BE2C (cell line): ENCODE data around the gene PRELID2.

ENCODE experiments used
- DNase-seq: peaks from one replicate; pipeline ENCODE4 v3.0.0-alpha.2; 2020
- H3K27me3 ChIP-seq: fragments of 250-450 bp; sonication (Bioruptor Pico); 2 replicates; pipeline ENCODE4 v1.5.1; 2020; ENCODE audit warnings: mild to moderate bottlenecking
- H3K36me3 ChIP-seq: fragments of 250-450 bp; sonication (Bioruptor Pico); 2 replicates; pipeline ENCODE4 v1.5.1; 2020; ENCODE audit warnings: mild to moderate bottlenecking
- H3K4me1 ChIP-seq: fragments of 250-450 bp; sonication (Bioruptor Pico); 2 replicates; pipeline ENCODE4 v1.5.1; 2020
- H3K4me3 ChIP-seq: 2 replicates; pipeline ENCODE4 v1.5.1; 2011; ENCODE audit warnings: low read depth, low read length
- H3K9me3 ChIP-seq: fragments of 250-450 bp; sonication (Bioruptor Pico); 2 replicates; pipeline ENCODE4 v1.5.1; 2020
- CTCF ChIP-seq: IDR thresholded peaks from 2 replicates; pipeline ENCODE4 v1.5.1; 2012; ENCODE audit warnings: mild to moderate bottlenecking, low read depth, low read length

Gene PRELID2

GRCh38 chr5:145760660-145761059 lies 74.5 kb downstream of the PRELID2 start:
- no peak for DNase-seq
- no peaks in the 10 kb centered on the region for H3K4me1 ChIP-seq
- no peaks in the 10 kb centered on the region for H3K9me3 ChIP-seq
- H3K4me3 ChIP-seq, result no peak overlapping the region
- no peaks in the 10 kb centered on the region for H3K27me3 ChIP-seq
- H3K36me3 ChIP-seq, result no peaks in the 10 kb centered on the region
- TF ChIP-seq CTCF, result no peak

- TF ChIP-seq CTCF, result no peak
- DNase-seq, result no peak
- Histone ChIP-seq H3K9me3 (no peaks in the 10 kb centered on the region), H3K36me3 (no peaks in the 10 kb centered on the region), H3K4me3 (no peak overlapping the region), H3K27me3 (no peaks in the 10 kb centered on the region), H3K4me1 (no peaks in the 10 kb centered on the region)
Measured at GRCh38 chr5:145752947-145753346, 82.2 kb downstream of the PRELID2 start.

- Histone ChIP-seq H3K4me3 (no peak overlapping the region), H3K36me3 (no peaks in the 10 kb centered on the region), H3K4me1 (no peaks in the 10 kb centered on the region), H3K27me3 (no peaks in the 10 kb centered on the region), H3K9me3 (no peaks in the 10 kb centered on the region)
- TF ChIP-seq CTCF, result no peak
- DNase-seq, result no peak
Measured at GRCh38 chr5:145752534-145752933, 82.6 kb downstream of the PRELID2 start.

GRCh38 chr5:145750199-145750598 lies 84.9 kb downstream of the PRELID2 start:
- H3K4me3 ChIP-seq, result no peak overlapping the region
- no peaks in the 10 kb centered on the region for H3K27me3 ChIP-seq
- DNase-seq, result no peak
- no peaks in the 10 kb centered on the region for H3K4me1 ChIP-seq
- TF ChIP-seq CTCF, result no peak
- H3K9me3 ChIP-seq, result no peaks in the 10 kb centered on the region
- no peaks in the 10 kb centered on the region for H3K36me3 ChIP-seq

GRCh38 chr5:145743396-145744061 lies 91.6 kb downstream of the PRELID2 start:
- H3K4me1 ChIP-seq, result no peaks in the 10 kb centered on the region
- no peak overlapping the region for H3K4me3 ChIP-seq
- H3K36me3 ChIP-seq, result no peaks in the 10 kb centered on the region
- H3K9me3 ChIP-seq, result no peaks in the 10 kb centered on the region
- DNase-seq, result peak; percentile 10
- no peaks in the 10 kb centered on the region for H3K27me3 ChIP-seq
- no peak for TF ChIP-seq CTCF

- H3K4me1 ChIP-seq, result no peaks in the 10 kb centered on the region
- H3K4me3 ChIP-seq, result no peak overlapping the region
- no peak for DNase-seq
- H3K36me3 ChIP-seq, result no peaks in the 10 kb centered on the region
- H3K9me3 ChIP-seq, result no peaks in the 10 kb centered on the region
- no peak for TF ChIP-seq CTCF
- no peaks in the 10 kb centered on the region for H3K27me3 ChIP-seq
Measured at GRCh38 chr5:145739843-145740242, 95.3 kb downstream of the PRELID2 start.
